Small intestine (tissue), 7 donors: ENCODE measurements around the gene SMYD3. TPM values are rescaled to one million over a fixed set of nuclear protein-coding genes. Genes with fewer than 3 reads are reported as not detected.

Experiments
- DNase-seq, 2 donors: peaks; one replicate each; pipeline versions ENCODE4 v3.0.0 to v3.0.0-alpha.2; 2013
- FAIRE-seq: peaks from 2 replicates; lab custom pipeline; 2012; peaks lifted over from hg19 to GRCh38; lab: Jason Lieb, UNC
- H3K27ac ChIP-seq, 3 donors: one replicate each; pipeline ENCODE4 v1.5.1; 2013; ENCODE audit warnings: low read length in 2 of 3, mild to moderate bottlenecking in 2 of 3, control low read depth in 1 of 3, inconsistent platforms in 1 of 3, low read depth in 1 of 3, moderate library complexity in 1 of 3
- H3K27me3 ChIP-seq, 3 donors: one replicate each; pipeline ENCODE4 v1.6.1; 2013; ENCODE audit warnings: low read length in 3 of 3, inconsistent platforms in 1 of 3; ENCODE audit not compliant: control insufficient read depth in 3 of 3, insufficient read depth in 3 of 3
- H3K36me3 ChIP-seq, 3 donors: one replicate each; pipeline ENCODE4 v1.6.1; 2013; ENCODE audit warnings: low read length in 3 of 3, inconsistent platforms in 1 of 3, low read depth in 1 of 3, mild to moderate bottlenecking in 1 of 3, moderate library complexity in 1 of 3; ENCODE audit not compliant: control insufficient read depth in 3 of 3, insufficient read depth in 2 of 3
- H3K4me1 ChIP-seq, 3 donors: one replicate each; pipeline ENCODE4 v1.6.1; 2013; ENCODE audit warnings: low read length in 2 of 3, inconsistent platforms in 1 of 3, low read depth in 1 of 3, mild to moderate bottlenecking in 1 of 3, moderate library complexity in 1 of 3; ENCODE audit not compliant: control insufficient read depth in 3 of 3, insufficient read depth in 2 of 3
- H3K4me3 ChIP-seq, 3 donors: one replicate each; pipeline ENCODE4 v1.5.1; 2013; ENCODE audit warnings: low read length in 3 of 3, control low read depth in 1 of 3, inconsistent platforms in 1 of 3, low read depth in 1 of 3, mild to moderate bottlenecking in 1 of 3, moderate library complexity in 1 of 3
- H3K9me3 ChIP-seq, 2 donors: one replicate each; pipeline ENCODE4 v1.6.1; 2013; ENCODE audit warnings: low read depth in 1 of 2, low read length in 1 of 2; ENCODE audit not compliant: control insufficient read depth in 2 of 2, insufficient read depth in 1 of 2
- WGBS, 3 donors: extraction: QIAGEN DNeasy Blood & Tissue Kit; methylation state at CpG; one replicate each; pipeline ENCODE4 v1.1.7; 2013; 5-methylcytosine and 5-hydroxymethylcytosine counted together
- polyA plus RNA-seq, 4 donors: library from polyadenylated mRNA; stranded (reverse) in 3 of 4; unstranded in 1 of 4; fragments of 200-250 nt in 3 of 4; fragments of 120-200 nt in 1 of 4; gene quantifications; one replicate each; pipeline versions ENCODE4 v1.2.1 to v1.2.3, GENCODE V29; 2013
- donor health status: healthy with polysubstance abuse.
- donor health status: control.
- donor health status: control.
- donor health status: Bipolar disorder and iron deficiency.
- donor health status: healthy.

The SMYD3 gene
- polyA plus RNA-seq, 4 donors: 5.4 to 10.1 (median 8.5) TPM

DNA sequence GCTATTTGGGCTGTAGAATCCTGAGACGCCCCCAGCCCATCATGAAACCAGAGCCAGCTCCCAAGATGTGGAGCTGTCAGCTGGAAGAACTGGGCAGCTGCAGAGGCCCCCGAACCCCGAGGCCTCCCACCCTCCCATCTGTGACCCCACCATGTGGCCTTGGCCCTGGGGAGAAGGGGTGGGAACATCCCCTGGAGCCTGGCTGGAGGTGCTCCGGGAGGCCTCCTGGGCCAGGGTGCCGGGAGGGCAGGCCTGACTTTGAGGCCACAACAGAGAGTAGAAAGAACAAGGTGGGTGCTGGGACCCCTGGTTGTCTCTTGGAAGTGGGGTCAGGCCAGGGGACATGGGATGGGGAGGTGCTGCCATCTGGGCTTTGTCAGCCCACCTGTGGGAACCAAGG, 6.0 kb upstream of the SMYD3 start:
- no peak for DNase-seq
- Histone ChIP-seq H3K9me3 (peaks cover 0 to 51% of the 10 kb centered on the region in 2 donors), H3K36me3 (no peaks in the 10 kb centered on the region), H3K4me3 (no peak overlapping the region), H3K4me1 (no peaks in the 10 kb centered on the region), H3K27ac (no peak overlapping the region), H3K27me3 (no peaks in the 10 kb centered on the region)
- no peak for FAIRE-seq
- WGBS, 3 donors: 93 to 100% (median 96%) methylated on average over 5 of the region's 5 CpGs

DNA sequence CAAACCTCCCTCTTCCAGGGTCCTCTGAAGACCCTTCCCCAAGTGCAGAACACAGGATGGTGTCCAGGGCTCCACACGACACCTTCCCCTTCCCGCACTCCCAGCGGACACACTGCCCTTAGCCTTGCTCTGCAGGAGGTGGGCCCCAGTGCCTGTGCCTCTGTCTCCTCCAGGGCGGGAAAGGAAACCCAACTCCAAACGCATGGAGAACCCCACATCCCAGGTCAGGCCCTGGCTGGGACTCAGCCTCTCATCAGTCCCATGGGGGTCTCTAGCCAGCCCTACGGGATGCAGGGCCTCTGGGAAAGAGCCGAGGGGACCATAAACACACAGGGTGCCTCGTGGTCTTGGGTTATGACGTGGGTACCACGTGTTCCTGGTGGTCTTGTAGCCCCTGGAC, 5.6 kb upstream of the SMYD3 start:
- H3K9me3 ChIP-seq: peaks cover 0 to 47% of the 10 kb centered on the region in 2 donors
- WGBS, 3 donors: 79 to 85% (median 82%) methylated on average over 10 of the region's 10 CpGs
- no peak overlapping the region for H3K27ac ChIP-seq
- no peaks in the 10 kb centered on the region for H3K27me3 ChIP-seq
- DNase-seq (no peak), FAIRE-seq (no peak)
- H3K4me3 ChIP-seq: no peak overlapping the region
- no peaks in the 10 kb centered on the region for H3K36me3 ChIP-seq
- no peaks in the 10 kb centered on the region for H3K4me1 ChIP-seq

DNA sequence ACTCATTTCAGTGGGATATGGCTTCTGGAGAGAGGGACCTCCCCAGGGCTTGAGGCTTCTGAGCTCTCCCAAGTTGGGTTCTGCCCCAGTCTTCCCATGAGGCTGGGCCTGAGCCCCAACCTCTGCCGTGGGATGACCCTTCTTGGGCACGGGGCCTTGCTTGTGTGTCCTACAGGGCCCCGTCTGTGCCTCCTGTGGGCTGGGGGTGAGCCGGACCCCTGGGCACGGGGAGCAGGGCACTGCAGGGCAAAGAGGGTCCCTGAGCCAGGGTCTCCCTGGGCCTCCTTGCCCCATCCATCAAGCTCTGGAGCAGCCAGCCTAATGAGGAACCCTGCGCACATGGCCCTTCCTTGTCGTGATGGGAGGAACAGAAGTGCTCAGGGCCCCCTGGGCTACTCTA, 5.2 kb upstream of the SMYD3 start:
- H3K9me3 ChIP-seq: peaks cover 0 to 43% of the 10 kb centered on the region in 2 donors
- H3K4me1 ChIP-seq: no peaks in the 10 kb centered on the region
- WGBS, 3 donors: 85 to 93% (median 92%) methylated on average over 6 to 7 of the region's 7 CpGs
- DNase-seq (no peak), FAIRE-seq (no peak)
- no peak overlapping the region for H3K4me3 ChIP-seq
- H3K36me3 ChIP-seq: no peaks in the 10 kb centered on the region
- H3K27me3 ChIP-seq: no peaks in the 10 kb centered on the region
- H3K27ac ChIP-seq: no peak overlapping the region

DNA sequence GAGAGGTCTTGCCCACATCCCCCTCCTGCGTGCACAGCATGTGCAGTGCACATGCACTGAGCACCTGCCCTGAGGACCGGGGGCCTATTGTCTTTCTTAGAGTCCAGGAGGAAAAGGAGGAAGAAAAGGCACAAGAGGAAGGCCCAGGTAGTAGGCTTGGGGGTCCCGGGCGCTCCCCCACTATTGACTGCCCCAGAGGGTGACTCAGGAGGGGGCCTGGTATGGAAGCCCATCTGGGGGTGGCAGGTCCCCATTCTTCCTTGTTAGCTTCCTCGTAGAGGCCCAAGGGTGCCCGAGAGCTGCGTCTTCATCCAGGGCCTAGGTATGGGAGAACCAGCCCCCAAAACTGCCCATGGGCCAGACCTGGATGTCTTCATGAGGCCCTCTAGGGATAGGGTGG, 4.1 kb upstream of the SMYD3 start:
- DNase-seq (no peak), FAIRE-seq (no peak)
- no peak overlapping the region for H3K27ac ChIP-seq
- no peaks in the 10 kb centered on the region for H3K27me3 ChIP-seq
- H3K36me3 ChIP-seq: no peaks in the 10 kb centered on the region
- no peak overlapping the region for H3K4me3 ChIP-seq
- 97 to 99% (median 98%) methylated on average over 6 to 7 of the region's 7 CpGs for WGBS, 3 donors
- H3K9me3 ChIP-seq: peaks cover 0 to 34% of the 10 kb centered on the region in 2 donors
- H3K4me1 ChIP-seq: peaks cover 0 to 3% (median 0%) of the 10 kb centered on the region in 3 donors

DNA sequence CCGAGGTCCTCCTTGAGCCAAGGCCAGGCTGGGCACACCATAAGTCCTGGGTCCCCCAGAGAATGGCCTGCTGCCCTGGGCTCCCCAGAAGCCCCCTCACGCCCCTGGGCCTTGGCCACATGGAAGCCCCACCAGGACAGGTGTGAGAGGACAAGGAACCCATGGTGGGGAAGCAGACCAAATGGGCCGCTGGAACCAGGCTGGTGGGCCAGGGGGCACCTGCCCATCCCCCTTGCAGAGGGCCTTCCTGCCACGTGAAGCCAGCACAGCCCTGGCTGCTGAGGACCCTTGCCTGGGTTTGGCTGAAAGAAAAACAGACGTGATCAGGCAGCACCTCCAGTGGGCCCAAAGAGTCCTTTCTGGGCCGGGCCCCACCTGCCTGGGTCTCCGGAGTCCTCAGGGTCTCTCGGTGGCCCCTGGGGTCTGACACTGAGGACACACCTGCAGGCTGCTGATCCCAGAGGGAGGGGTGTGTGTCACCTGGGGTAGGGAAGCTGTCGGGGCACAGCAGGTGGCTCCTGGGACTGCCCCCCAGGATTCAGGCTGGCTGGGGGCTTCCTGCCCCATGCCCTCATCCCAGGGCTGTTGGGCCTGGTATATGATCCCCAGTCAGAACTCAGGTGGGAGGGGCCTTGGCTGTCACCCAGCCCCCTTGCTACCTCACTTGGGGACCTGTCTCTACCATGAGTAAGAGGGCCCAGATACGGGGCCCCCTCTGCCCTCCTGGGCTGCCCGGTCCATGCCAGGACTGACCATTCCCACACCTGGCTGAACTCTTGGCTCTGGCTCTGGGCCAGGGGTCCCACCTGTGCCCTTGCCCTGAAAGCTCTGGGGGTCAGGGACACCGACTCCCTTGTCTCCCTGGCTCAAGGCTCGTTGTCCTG, 3.3 kb upstream of the SMYD3 start:
- Histone ChIP-seq H3K4me1 (peaks cover 0 to 5% (median 0%) of the 10 kb centered on the region in 3 donors), H3K27ac (no peak overlapping the region), H3K36me3 (no peaks in the 10 kb centered on the region), H3K4me3 (no peak overlapping the region), H3K9me3 (peaks cover 0 to 26% of the 10 kb centered on the region in 2 donors), H3K27me3 (no peaks in the 10 kb centered on the region)
- no peak for DNase-seq
- 85 to 92% (median 89%) methylated on average over 12 to 13 of the region's 13 CpGs for WGBS, 3 donors
- FAIRE-seq: no peak

DNA sequence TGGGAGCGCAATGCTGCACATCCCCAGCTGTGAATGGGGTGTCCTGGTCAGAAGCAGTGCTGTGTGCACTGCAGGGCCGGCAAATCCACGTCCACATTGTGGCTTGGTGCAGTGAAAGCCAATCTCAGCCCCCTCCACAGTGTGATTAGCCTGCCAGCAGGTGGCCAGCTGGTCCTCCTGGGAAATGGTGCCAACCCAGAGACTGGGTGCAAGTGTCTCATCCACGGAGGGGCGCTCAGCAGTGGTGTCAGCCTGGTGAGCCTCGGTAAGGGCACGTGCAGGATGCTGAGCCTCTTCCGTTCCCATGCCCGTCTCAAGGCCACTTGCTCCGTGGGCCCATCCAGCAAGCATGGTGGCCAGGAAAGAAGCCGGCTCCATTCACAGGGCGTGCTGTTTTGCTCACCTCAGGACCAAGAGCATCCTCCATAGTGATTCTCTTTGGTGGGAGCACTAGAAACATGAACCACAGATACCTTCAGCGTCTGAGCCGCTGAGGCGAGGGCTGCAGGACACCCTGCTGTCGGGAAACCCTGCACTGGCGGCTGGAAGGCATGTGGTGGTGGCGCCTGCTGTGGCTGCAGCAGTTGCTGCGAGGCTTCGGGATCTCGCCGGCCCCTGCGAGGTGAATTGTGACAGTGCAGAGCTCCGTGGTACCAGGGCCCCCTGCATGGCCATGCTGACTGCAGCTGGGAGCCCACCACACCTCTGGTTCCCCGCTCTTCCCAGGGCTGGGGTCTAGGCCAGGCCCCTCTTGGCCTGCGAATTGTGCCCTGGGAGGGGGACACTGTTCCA, 2.0 kb upstream of the SMYD3 start:
- WGBS, 3 donors: 89 to 92% (median 90%) methylated on average over 23 to 26 of the region's 26 CpGs
- H3K4me1 ChIP-seq: peaks cover 0 to 5% (median 0%) of the 10 kb centered on the region in 3 donors
- peaks cover 0 to 15% of the 10 kb centered on the region in 2 donors for H3K9me3 ChIP-seq
- DNase-seq (no peak), FAIRE-seq (no peak)
- H3K27ac ChIP-seq: no peak overlapping the region
- no peaks in the 10 kb centered on the region for H3K27me3 ChIP-seq
- no peak overlapping the region for H3K4me3 ChIP-seq
- H3K36me3 ChIP-seq: no peaks in the 10 kb centered on the region

DNA sequence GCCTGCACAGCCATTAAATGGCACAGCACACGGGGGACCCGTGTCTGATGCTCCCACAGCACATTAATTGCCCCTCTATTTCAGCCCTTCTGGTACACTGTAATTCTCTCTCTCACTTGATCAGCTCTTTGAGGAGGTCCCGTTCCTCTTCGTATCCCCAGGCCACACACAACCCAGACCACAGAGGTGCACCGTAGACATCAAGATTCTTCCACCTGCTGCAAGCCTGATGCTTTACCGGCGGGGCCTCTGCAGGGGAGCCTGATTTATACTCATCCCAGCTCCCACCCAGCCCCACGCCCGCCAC, 759 bp downstream of the SMYD3 start:
- Histone ChIP-seq H3K4me1 (peaks cover 0 to 5% (median 0%) of the 10 kb centered on the region in 3 donors), H3K4me3 (peak overlapping the region; percentile 79 to 92 (median 91)), H3K36me3 (no peaks in the 10 kb centered on the region), H3K27me3 (no peaks in the 10 kb centered on the region), H3K27ac (no peak overlapping the region), H3K9me3 (no peaks in the 10 kb centered on the region)
- WGBS, 3 donors: 2 to 4% (median 3%) methylated on average over 9 of the region's 9 CpGs
- FAIRE-seq (no peak), DNase-seq (peak in 1 of 2 donors; percentile 45)

DNA sequence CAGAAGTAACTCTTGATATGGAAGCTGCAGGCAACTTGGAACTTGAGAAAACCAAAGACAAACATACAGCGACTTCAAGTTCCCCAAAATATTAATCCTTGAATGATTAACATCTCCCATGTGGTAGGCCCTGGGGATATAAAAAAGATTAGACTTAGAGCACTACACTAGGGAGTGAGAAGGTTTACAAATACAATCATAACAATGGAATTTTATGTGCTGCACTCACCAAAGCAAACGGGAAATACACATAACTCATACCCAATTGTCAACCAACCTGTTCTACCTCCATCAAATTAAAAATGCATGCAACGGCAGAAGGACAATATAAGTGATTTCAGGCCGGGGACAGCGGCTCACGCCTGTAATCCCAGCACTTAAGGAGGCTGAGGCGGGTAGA, 3.7 kb downstream of the SMYD3 start:
- Histone ChIP-seq H3K9me3 (no peaks in the 10 kb centered on the region), H3K27ac (no peak overlapping the region), H3K4me3 (no peak overlapping the region), H3K27me3 (no peaks in the 10 kb centered on the region), H3K4me1 (peaks cover 0 to 5% (median 0%) of the 10 kb centered on the region in 3 donors), H3K36me3 (peaks cover 0 to 2% (median 0%) of the 10 kb centered on the region in 3 donors)
- 76 to 86% (median 79%) methylated on average over 7 of the region's 7 CpGs for WGBS, 3 donors
- FAIRE-seq (no peak), DNase-seq (no peak)
